Adrenal gland (tissue), 12 donors: Measurements from ENCODE around the gene DKK3. TPM values are rescaled to one million over a fixed set of nuclear protein-coding genes. Genes with fewer than 3 reads are reported as not detected.

ENCODE experiments used
- DNase-seq, 7 donors: peaks; one replicate each; pipeline ENCODE4 v3.0.0-alpha.2; 2019 to 2020
- H3K27ac ChIP-seq, 5 donors: fragments of 200-600 bp; sonication (generic) in 4 of 5; 1 replicate in 3 of 5; 2 replicates in 2 of 5; pipeline versions ENCODE4 v1.5.1 to v1.8.0; 2016 to 2020; ENCODE audit warnings: mild to moderate bottlenecking in 1 of 5
- H3K27me3 ChIP-seq: fragments of 200-600 bp; 2 replicates; pipeline ENCODE4 v1.8.0; 2021
- H3K36me3 ChIP-seq, 2 donors: fragments of 200-600 bp; replicated peaks in 1 of 2; 1 replicate in 1 of 2; 2 replicates in 1 of 2; pipeline versions ENCODE4 v1.5.1 to v1.8.0; 2018 to 2022
- H3K4me1 ChIP-seq, 2 donors: fragments of 200-600 bp; replicated peaks in 1 of 2; 1 replicate in 1 of 2; 2 replicates in 1 of 2; pipeline versions ENCODE4 v1.5.1 to v1.8.0; 2018 to 2021
- H3K4me3 ChIP-seq, 4 donors: fragments of 200-600 bp; sonication (generic) in 3 of 4; one replicate each; pipeline ENCODE4 v1.5.1; 2016 to 2018
- H3K9me3 ChIP-seq, 3 donors: fragments of 200-600 bp; sonication (generic) in 1 of 3; replicated peaks in 1 of 3; 1 replicate in 2 of 3; 2 replicates in 1 of 3; pipeline versions ENCODE4 v1.5.1 to v1.8.0; 2016 to 2021
- CTCF ChIP-seq, 6 experiments: fragments of 450-650 bp in 4 of 6; fragments of 200-600 bp in 2 of 6; sonication (generic) in 1 of 6; IDR thresholded peaks; 1 replicate in 5 of 6; 2 replicates in 1 of 6; pipeline versions ENCODE4 v1.5.1 to v1.8.0; 2016 to 2021; ENCODE audit warnings: antibody characterized with exemption in 6 of 6, mild to moderate bottlenecking in 2 of 6, moderate library complexity in 1 of 6
- POLR2A ChIP-seq, 2 donors: fragments of 450-650 bp; IDR thresholded peaks; one replicate each; pipeline ENCODE4 v1.6.1; 2017; ENCODE audit warnings: antibody characterized with exemption in 2 of 2, mild to moderate bottlenecking in 2 of 2, moderate library complexity in 1 of 2
- WGBS, 4 donors: extraction: QIAGEN DNeasy Blood & Tissue Kit in 2 of 4; methylation state at CpG; one replicate each; pipeline versions ENCODE4 v1.1.5 to v1.1.7; 2013 to 2017; 5-methylcytosine and 5-hydroxymethylcytosine counted together
- intact Hi-C, 2 donors: fragments of 100-400 bp; cut with DNase I; formaldehyde crosslinking; loops; one replicate each; pipeline versions ENCODE4 v1.14.1 to v1.15.0; 2022 to 2023
- polyA plus RNA-seq, 3 donors: library from polyadenylated mRNA; stranded (reverse); fragments of 200-250 nt in 2 of 3; fragments of 350-450 nt in 1 of 3; fragmentation: Illumina TruSeq in 1 of 3; extraction: RNeasy Lipid Tissue Mini Kit (QIAGEN cat#74804) in 1 of 3; gene quantifications; one replicate each; pipeline ENCODE4 v1.2.3, GENCODE V29; 2013 to 2014
- total RNA-seq, 9 donors: library from RNA; depleted of rRNA in 4 of 9; stranded (reverse); fragments of >200 nt in 4 of 9; fragments of 120-200 nt in 1 of 9; fragmentation: NEBNext Ultra II Directional in 1 of 9; extraction: Animal tissue kit (Norgen Biotek cat#: 25700) in 1 of 9; gene quantifications; one replicate each; pipeline versions ENCODE4 v1.1.0 to v1.2.4, GENCODE V29; 2013 to 2023
- donor health status: healthy with polysubstance abuse.
- donor health status: Bipolar disorder and iron deficiency.
- donor health status: DM: yes; HTN: yes; CAD: no.
- donor health status: DM: no; HTN: no; CAD: no.
- donor health status: DM: no; HTN: no; CAD: no.
- donor health status: DM: yes; HTN: yes; CAD: no.

DKK3 gene
- total and polyA plus RNA-seq, 12 donors = 19.7 to 330 (median 103) TPM

GRCh38 chr11:12019337-12019736 is 10.9 kb upstream of the DKK3 start:
- intact Hi-C loops = no loop called here
- Histone ChIP-seq H3K36me3 (no peaks in the 10 kb centered on the region), H3K4me1 (no peaks in the 10 kb centered on the region), H3K27me3 (no peaks in the 10 kb centered on the region), H3K9me3 (no peaks in the 10 kb centered on the region), H3K27ac (no peak overlapping the region), H3K4me3 (no peak overlapping the region)
- WGBS, 4 donors = 55 to 75% (median 65%) methylated on average over 9 of the region's 9 CpGs
- no peak for DNase-seq
- TF ChIP-seq CTCF (IDR thresholded peaks at IDR 0.05) (no peak), POLR2A (IDR thresholded peaks at IDR 0.05) (no peak)

GRCh38 chr11:12017865-12018453 is 9.5 kb upstream of the DKK3 start:
- WGBS, 4 donors = 65 to 77% (median 71%) methylated on average over 3 of the region's 3 CpGs
- H3K27ac ChIP-seq = peak overlapping the region in 1 of 5 donors; percentile 26
- DNase-seq = no peak
- no peak overlapping the region for H3K4me3 ChIP-seq
- no peaks in the 10 kb centered on the region for H3K9me3 ChIP-seq
- H3K27me3 ChIP-seq = no peaks in the 10 kb centered on the region
- intact Hi-C loops = no loop called here
- H3K36me3 ChIP-seq = no peaks in the 10 kb centered on the region
- H3K4me1 ChIP-seq = no peaks in the 10 kb centered on the region
- TF ChIP-seq POLR2A (IDR thresholded peaks at IDR 0.05) (no peak), CTCF (IDR thresholded peaks at IDR 0.05) (no peak)

- peak overlapping the region in 1 of 5 donors; percentile 26 for H3K27ac ChIP-seq
- intact Hi-C loops = no loop called here
- TF ChIP-seq POLR2A (IDR thresholded peaks at IDR 0.05) = no peak
- TF ChIP-seq CTCF (IDR thresholded peaks at IDR 0.05) = no peak
- no peak overlapping the region for H3K4me3 ChIP-seq
- DNase-seq = no peak
- WGBS, 4 donors = 56 to 79% (median 72%) methylated on average over 5 of the region's 5 CpGs
- no peaks in the 10 kb centered on the region for H3K9me3 ChIP-seq
- no peaks in the 10 kb centered on the region for H3K36me3 ChIP-seq
- no peaks in the 10 kb centered on the region for H3K27me3 ChIP-seq
- no peaks in the 10 kb centered on the region for H3K4me1 ChIP-seq
Measured at GRCh38 chr11:12017243-12017678, 8.8 kb upstream of the DKK3 start.

- no peak for TF ChIP-seq POLR2A (IDR thresholded peaks at IDR 0.05)
- no peak for TF ChIP-seq CTCF (IDR thresholded peaks at IDR 0.05)
- H3K27me3 ChIP-seq = no peaks in the 10 kb centered on the region
- no peaks in the 10 kb centered on the region for H3K9me3 ChIP-seq
- intact Hi-C loops = no loop called here
- H3K4me1 ChIP-seq = no peaks in the 10 kb centered on the region
- H3K27ac ChIP-seq = no peak overlapping the region
- H3K4me3 ChIP-seq = no peak overlapping the region
- DNase-seq = no peak
- 73 to 95% (median 89%) methylated on average over 2 of the region's 2 CpGs for WGBS, 4 donors
- H3K36me3 ChIP-seq = no peaks in the 10 kb centered on the region
Measured at GRCh38 chr11:12016246-12016645, 7.8 kb upstream of the DKK3 start.
